ENCODE results near the gene NOS1. TPM values are rescaled to one million over a fixed set of nuclear protein-coding genes. Genes with fewer than 3 reads are reported as not detected.

The NOS1 gene
- total RNA-seq, 1 donor from 2014 or later: 0.05 TPM

DNA sequence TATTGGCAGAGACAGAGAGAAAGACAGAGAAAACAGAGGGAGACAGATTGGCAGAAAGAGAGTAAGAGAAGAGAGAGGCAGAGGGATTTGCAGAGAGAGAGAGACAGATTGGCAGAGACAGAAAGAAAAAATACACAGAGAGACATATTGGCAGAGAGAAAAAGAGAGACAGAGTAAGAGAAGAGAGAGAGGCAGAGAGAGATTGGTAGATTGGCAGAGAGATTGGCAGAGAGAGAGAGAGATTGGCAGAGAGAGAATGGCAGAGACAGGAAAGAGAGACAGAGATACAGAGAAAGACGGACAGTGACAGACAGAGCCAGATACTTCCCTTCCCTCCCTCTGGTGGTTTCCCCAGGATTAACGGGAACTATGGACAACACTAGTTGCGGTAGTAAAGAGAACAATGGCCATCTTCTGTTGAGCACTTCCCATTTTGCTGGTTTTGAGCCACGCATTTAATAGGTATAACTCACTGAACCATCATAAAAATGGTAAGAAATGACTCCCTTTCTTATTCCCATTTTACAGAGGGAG, 2.6 kb upstream of the NOS1 start:
- no peak for DNase-seq (ENCODE audit: low read depth)

DNA sequence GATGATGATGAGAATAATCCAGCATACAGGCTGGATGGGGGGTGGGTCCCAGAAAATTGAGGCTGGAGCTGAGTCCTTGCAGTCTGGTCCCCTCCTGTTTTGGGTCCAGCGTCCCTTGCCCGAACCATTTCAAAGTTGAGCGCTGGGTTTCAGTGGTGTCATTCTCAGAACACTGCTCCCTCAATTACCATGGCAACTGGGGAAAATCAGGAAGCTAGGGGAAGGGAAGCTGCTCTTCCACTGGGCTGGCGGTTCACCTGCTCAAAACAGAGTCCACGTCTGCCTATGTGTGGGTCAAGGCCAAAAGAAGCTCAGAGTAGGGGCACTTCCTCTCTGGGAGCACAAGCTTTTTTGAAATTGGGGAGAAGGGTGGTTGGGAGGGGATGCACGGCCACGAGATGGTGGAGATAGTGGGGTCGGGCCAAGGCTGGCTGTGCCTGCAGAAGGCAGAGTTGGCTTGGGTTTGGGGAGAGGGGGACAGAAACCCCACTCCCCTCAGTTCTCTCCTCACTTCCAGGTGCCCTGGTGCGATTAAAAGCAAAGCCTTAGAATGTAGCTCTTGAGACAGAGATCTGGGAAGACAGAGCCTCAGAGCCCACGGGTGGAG, 1.7 kb upstream of the NOS1 start:
- DNase-seq (ENCODE audit: low read depth): no peak

DNA sequence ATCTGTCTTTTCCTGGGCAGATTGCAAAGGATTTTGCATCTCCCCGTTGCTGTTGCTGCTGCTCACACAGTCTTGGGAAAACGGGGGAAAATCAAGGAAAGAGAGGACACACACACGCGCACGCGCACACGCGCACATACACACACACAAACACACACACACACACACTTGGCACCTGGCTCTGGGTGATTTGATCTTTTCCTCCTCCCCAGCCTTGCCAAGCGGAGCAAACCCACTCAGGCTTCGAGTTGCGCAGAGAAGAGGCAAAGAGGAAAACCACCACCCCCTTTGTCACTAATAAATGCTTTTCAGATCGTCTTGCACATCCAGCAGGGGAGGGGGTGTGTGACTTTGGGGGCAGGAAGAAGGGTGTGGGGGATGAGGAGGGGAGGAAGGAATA, 965 bp upstream of the NOS1 start:
- DNase-seq (ENCODE audit: low read depth): no peak

DNA sequence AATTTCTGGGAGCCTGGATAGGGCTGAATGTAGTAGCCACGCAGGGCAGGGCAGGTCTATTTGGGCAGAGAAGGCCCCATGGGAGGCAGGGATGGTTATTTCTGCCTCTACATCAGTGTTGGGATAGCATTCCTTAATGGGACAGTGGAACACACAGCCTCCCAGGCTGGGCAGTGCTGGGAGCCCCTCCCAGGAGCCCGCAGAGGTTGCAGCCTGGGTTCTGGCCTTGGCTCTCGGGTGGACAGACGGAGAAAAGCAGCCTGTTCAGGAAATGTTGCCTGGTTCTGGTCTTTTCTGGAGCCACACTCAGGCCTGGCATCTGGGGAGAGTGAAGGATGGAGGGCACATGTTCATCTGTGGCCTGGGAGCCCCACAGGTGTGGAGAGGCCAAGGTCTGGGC, 479 bp upstream of the NOS1 start:
- DNase-seq (ENCODE audit: low read depth): no peak

DNA sequence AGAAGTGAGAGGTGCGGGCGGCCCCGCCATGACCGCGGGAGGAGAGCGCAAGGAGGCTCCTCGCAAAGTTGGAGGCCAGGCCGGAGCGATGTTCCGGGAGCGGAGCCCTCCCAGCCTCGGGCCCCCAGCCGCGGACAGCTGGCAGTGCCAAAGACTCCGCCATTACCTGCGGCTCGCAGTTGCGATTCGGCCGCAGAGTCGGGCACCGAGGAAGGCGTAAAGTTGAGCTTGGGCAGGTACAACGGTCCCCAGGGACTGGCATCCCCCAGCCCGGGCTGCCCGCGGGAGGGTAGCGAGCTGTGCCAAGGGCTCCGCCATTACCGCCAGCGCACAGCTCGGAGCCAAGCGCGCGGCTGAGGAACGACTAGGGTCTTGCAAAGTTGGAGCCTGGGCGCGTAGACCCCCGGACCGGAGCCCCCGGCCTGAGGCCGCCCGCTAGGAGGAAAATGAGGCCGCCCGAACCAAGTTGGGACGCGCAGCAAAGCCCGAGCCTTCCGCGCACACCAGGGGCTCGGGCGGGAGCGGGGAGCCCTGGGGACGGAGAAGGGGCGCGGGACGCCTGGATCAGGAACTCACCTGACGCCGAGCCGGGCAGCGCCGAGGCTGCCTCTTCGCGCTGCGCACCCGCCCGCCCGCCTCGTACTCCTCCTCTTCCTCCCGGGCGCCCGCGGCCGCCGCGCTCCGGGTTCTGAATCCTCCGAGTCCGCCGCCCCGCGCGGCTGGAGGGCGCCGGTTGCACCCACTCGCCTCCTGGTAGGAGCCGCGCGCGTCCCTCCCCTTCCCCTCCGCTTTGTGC, 677 bp downstream of the NOS1 start:
- no peak for DNase-seq (ENCODE audit: low read depth)

DNA sequence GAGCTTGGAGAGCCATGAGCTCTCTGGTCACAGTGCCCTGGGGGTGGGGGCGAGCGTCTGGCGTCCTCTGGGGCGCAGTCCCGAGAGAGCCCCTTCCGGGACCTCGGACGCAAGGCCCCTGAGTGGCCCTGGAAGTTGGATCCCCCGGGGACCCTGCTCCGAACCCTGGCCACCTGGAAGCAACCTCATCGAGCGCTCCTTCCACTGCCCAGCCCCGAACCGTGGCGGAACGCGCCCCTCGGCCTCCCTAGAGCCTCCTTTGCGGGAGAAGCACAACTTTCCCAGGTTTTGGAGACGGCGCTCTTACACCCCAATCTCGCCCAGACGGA, 1.2 kb downstream of the NOS1 start:
- DNase-seq (ENCODE audit: low read depth): no peak

DNA sequence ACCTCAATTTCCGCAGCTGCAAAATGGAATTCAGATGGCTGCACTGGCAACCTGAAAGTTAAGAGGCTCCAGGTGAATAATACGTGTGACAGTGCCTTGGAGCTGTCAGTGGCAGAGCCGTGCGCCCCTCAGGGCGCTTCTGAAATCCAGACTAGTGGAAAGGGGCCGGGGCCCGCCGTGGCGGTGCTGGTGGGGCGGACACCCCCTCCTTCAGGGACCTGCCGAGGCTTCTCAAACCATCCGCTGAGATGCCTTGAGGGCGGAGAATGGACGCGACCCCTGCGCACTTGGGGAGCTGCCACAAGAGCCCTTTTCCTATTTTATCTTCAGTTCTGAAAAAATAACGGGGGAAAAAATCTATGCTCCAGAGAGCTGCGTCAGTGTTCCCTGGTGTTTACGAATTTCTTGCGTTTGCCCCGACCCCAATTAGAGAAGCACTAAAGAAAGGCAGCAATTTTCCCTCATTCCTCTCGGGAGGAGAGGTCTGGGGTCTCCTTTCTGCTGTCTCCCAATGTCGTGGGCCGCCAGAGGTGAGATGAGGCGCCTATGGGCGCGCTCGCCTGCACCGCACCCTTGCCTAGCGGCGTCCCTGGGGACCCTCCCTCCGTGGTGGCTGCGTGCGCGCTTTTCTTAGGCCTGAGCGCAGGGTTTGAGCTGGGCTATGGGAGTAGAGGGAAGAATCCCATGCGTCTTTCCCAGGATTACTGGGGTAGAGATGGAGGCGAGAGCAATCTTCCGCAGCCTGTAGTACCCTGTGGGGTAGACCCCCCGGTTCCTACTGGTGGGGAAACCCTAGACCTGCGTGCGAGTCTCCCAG, 2.2 kb downstream of the NOS1 start:
- no peak for DNase-seq (ENCODE audit: low read depth)

DNA sequence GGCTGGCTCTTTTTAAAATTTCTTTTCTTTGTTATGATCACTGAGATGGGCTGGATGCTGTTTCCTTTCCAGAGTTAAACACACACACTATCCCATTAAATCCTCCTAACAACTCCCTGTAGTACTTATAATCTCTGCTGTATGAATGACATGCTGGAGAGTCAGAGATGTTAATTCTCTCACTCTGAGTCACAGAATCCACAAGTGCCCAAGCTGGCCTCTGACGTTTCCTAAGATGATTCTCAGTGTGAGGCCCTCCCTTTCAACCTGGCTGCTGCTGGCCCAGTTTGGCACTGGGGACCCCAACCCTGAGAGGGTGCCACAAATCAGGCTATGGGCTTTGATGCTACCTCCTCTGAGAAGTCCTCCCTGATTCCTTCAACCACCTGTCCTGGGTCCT, 5.4 kb downstream of the NOS1 start:
- peak; percentile 32 for DNase-seq (ENCODE audit: low read depth)

DNA sequence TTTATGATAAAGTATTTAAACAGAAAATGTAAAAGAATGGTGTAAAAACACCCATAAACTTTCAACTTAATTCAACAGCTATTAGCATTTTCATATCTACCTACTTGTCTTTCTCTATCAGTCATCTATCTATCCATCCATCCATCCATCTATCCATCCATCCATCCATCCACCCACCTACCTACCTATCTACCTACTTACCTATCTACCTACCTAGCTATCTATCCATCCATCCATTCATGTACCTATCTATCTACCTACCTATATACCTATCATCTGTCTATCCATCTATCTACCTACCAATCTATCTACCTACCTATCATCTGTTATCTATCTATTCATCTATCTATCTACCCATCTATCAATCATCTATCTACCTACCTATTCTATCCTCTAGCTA, 8.5 kb downstream of the NOS1 start:
- no peak for DNase-seq (ENCODE audit: low read depth)

DNA sequence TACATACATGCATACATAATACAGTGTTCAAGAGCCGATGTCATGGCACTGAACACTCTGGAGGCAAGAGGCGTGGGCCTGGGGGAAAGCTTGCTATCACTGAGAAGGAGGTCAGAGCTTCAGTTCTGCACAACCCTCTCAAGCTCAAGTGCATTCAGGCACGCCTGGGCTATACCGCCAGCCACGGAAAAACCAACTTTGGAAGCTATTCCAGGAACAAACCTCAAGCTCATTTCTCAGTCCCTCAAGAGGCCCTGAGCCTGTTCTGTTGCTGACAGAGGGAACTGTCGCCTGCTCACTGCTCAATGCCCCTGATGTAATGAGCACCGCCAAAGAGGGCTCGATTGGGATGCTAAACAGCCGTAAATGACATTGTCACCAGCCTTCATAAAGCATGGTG, 9.2 kb downstream of the NOS1 start:
- no peak for DNase-seq (ENCODE audit: low read depth)

DNA sequence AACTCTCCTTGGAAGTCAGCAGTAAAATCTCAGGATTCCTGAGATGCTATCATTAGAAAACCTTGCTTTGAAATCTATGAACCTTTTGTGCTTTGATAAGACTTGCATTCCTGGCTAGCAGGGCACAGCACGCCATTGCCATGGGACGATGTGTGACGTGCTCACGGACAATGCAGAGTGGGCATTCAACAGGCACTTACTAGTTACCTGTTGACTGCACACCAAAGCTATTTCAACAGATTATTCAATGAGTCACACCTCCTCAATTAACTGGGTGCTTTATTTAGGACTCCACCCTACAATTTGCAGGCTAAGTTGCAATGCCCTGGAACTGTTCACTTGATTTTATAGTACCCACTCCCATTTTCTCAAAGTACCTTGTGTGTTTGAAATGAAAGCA, 11.3 kb downstream of the NOS1 start:
- peak; percentile 55 for DNase-seq (ENCODE audit: low read depth)

DNA sequence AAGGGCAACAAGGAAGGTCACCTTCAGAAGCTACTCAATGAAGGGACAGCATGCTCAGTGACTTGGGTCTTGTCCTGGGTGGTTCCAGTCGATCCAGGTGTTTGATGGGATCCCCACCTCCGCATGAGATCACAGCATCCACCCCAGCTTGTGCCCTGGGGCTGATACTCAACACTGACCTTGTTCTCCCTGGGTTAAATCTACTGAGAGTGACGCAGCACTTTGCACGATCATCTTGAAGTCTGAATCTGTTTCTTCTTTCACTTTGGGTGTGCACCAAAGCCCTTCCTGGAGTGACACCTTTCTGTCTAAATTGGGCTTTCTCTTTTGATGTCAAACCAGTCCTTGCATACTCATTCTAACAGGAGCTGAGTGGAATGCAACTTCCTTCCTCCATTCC, 13.8 kb downstream of the NOS1 start:
- DNase-seq (ENCODE audit: low read depth): no peak

DNA sequence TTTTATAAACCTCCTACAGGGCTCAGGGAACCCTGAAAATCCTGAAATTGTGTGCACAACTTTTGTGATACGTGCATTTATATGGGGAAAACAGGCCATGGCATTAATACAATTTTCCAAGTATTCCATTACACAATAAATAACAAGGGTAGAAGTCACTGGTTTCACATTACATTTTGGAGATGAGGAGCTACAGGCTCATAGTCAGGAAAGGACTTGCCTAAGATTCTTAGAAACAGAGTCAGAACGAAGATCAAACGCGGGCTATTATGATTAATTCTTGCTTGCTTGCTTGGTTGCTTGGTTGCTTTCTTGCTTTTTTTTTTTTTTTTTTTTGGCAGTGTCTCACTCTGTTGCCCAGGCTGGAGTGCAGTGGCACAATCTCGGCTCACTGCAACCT, 16.7 kb downstream of the NOS1 start:
- no peak for DNase-seq (ENCODE audit: low read depth)

DNA sequence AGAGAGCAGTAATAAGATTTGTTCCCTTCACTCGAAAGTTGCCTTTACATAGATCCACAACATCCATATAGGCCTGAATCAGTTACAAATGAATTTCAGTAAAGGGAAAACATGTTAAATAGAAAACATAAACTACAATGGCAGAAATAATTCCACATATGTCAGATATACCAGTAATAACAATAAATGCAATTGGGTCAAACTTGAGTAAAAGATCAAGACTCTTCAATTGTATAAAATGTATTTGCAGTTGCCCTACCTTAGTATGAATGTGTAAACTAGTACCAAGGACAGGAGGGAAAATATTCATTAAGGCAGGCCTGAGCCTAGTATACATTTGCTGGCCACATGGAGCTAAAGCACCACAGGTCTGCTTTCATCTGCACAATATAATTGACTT, 17.6 kb downstream of the NOS1 start:
- no peak for DNase-seq (ENCODE audit: low read depth)

DNA sequence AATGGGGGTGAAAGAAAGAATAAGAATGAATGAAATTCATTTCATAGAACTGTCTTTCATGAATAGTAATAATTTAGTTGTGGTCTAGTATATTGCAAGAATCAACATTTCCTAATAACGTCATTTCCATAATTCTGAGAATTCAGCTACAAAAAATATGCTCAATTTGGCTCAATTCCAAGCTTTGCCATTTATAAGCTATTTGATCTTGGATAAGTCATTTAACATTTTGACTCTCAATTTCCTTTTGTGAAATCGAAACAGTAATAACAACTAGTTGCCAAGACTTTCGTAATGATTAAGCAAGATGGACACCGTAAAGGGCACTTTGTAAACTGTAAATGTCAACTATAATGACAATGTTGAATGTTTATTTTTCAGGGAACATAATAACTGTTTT, 18.1 kb downstream of the NOS1 start:
- peak; percentile 5 for DNase-seq (ENCODE audit: low read depth)

DNA sequence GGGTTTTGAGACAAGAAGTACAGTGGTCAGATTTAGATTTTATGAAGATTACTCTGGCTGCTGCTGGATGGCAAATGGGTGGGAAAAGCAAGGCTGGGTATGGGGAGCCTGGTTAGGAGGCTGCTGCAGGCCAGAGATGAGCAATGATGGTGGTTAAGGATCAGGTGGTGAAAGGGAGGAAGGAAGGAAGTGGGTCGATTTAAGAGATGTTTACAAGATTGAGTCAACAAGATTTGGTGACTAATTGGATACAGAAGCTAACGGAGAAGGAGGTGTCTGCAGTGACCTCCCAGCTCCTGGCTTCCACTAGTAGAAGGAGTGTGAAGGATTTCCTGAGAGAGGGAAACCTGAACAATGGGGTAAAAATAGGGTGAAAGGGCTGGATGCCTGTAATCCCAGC, 18.7 kb downstream of the NOS1 start:
- peak; percentile 31 for DNase-seq (ENCODE audit: low read depth)

DNA sequence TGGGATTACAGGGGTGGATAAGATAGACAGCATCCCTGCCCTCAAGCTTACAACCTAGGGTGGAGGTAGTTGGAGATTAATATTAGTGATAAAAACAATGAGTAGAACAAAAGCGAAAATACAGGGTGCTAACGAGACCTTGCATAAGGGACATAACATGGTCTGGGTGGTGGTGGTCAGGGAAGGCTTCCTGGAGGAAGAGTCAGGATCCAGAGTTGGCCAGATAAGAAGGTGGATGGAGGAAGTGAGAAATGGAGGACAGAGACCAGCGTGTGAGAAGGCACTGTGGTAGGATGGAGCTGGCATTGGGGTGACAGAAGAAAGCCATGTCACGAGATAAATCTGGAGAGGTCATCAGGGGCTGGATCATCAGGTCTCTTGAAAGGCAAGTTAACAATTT, 19.2 kb downstream of the NOS1 start:
- DNase-seq (ENCODE audit: low read depth): no peak

DNA sequence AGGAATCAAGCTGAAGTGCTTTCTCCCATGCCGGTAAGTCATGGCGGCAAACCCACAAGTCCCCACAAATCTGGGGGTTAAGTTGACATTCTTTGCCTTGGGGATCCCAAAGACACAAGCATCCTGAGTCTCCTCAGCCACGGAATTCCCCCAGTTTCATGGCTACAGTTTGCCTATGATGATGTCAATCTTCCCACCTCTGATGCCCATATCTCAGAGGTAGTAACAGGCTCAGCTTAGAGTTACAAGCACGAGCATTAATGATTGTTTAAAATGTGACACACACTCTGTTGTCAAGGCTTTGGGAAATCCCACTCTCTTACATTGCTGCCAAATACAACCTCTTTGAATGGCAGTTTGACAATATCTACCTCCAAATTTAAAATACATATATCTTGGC, 22.3 kb downstream of the NOS1 start:
- no peak for DNase-seq (ENCODE audit: low read depth)

DNA sequence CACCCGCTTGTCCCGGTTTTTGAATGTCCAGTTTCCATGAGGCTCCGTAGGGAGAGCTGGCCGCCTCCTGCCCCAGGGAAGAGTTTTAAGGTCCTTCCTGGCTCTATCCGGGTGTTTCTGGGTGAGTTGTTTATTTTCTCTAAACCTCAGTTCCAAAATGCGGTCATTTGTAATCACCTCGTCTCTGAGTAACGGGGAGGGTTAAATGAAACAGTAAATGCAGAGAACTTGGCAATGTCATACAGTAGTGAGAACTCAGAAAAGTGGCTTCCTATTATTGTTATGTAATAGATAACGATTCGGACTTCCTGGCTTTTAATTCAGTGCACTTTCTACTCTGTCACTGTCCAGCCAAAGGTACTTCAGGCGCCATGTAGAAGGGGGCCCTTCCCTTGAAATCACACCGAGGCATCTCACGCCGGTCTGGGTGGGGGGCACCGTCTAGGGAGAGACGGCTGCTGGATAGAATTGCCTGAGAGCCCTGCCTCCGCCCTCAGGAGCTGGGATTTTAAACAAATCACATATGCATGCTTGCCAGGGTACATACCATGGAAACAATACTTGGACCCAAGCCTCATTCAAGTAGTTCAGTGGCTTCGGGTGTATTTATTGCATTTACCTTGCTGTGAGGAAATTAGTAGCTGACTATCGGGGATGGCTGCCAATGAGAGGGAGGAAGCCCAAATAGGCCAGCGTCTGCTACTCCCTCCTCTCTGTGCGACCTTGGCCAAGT, 26.4 kb downstream of the NOS1 start:
- no peak for DNase-seq (ENCODE audit: low read depth)

DNA sequence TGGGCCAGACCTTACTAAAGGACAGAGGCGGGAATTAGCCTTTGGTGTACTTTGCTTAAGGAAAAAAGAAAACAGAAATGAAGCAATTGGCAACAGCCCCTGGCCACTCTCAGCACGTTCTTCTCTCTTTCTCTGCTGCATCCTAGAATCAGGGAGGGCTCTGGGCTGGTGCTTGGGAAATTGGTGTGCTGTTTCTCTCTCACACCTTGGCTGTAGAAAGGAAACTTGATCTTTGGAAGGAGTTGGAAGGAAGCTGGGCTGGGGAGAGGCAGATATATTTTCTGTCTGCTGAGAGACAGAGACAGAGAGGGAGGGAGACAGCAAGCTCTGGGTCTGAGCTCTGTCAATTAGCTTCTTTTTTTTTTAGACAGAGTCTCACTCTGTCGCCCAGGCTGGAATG, 27.4 kb downstream of the NOS1 start:
- no peak for DNase-seq (ENCODE audit: low read depth)

DNA sequence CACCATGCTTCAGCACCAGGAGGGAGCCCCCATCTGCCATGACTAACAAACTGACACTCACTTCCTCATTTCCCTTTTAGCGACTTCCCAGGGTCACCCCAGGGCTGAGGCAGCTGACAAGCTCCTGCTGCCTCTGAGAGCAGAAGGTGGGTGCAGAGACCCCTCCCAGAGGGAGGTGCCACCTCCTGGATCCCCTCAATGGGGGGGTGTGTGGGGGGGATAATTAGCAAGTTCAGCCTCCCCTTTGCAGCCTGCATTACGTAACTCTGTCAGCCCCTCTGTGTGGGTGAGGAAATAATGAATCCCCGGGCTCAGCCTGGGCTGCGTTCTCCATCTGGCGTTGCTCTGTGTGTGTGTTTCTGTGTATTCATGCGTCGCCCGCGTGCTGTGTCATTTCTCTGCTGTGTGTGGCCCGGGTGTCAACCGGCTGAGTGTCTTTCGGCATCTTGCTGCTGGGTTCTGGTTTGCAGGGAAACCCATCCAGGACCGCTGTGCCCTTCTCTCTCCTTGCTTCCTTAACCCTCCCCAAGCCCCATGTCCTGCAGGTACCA, 28.0 kb downstream of the NOS1 start:
- DNase-seq (ENCODE audit: low read depth): no peak

DNA sequence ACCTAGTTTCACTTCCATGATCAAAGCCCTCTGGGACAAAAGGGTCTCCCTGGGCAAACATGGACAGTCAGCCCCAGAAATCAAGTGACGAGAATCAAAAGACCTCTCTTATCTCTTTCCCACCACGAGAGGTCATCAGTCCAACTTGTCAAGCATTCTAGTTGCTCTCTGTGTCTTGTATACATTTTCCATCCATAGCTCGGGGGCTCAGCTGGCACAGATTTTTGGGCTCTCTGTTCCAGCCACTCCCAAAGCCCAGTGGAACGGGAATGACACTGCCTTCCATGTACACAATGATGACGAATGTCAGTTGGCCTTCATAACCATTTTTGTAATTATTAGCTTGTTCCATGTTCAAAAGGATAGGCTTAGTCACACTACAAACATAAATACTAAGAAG, 29.7 kb downstream of the NOS1 start:
- DNase-seq (ENCODE audit: low read depth): no peak

Data from renal cortical epithelial cell (primary cell).